ENCODE measurements around the gene FAM210B. TPM values are rescaled to one million over a fixed set of nuclear protein-coding genes. Genes with fewer than 3 reads are reported as not detected.
A peak's percentile ranks its signal among the peaks of the same experiment; 100 is the strongest.

FAM210B gene
- total and polyA plus RNA-seq, 9 of the 15 experiments (the other 6 are each of a cell fraction or from before 2014, with no cell fraction given) = 12.1 to 87.3 (median 47.6) TPM

- Histone ChIP-seq H3K27ac (ENCODE audit: extremely low read depth, low read depth, low read length) (peak overlapping the region; percentile 14; the same call in 1 of the 3 replicates), H3K4me1 (replicated peaks in 1 of 2; ENCODE audit: control insufficient read depth in 2 of 2, insufficient read depth in 2 of 2, low read length in 2 of 2) (peaks cover 0 to 17% of the 10 kb centered on the region in 2 experiments; a peak in 2 of 5 replicates), H3K36me3 (ENCODE audit: control insufficient read depth, insufficient read depth, low read length) (peaks cover 72% of the 10 kb centered on the region), H2AFZ (ENCODE audit: low read depth, low read length) (no peak overlapping the region), H3K9ac (ENCODE audit: insufficient read depth in 1 of 2, low read depth in 2 of 2, low read length in 2 of 2) (no peak overlapping the region), H3K4me3 (no peak overlapping the region), H3K4me2 (ENCODE audit: insufficient read depth, low read length) (0 out of 2 replicates have a peak overlapping the region, but pooled peaks have one; percentile 15), H3K9me3 (replicated peaks; ENCODE audit: control insufficient read depth, insufficient read depth, low read depth, low read length) (no peaks in the 10 kb centered on the region), H3K9me1 (ENCODE audit: control insufficient read depth, insufficient read depth, low read length) (peaks cover 3% of the 10 kb centered on the region), H3K79me2 (ENCODE audit: control insufficient read depth, insufficient read depth, low read length) (peaks cover 92% of the 10 kb centered on the region), H4K20me1 (replicated peaks; ENCODE audit: control insufficient read depth, insufficient read depth, low read length) (no peaks in the 10 kb centered on the region), H3K27me3 (ENCODE audit: control insufficient read depth in 2 of 2, insufficient read depth in 2 of 2, low read length in 2 of 2) (no peaks in the 10 kb centered on the region)
- POLR2A ChIA-PET = interaction anchor here (1.1 to 1.2 kb wide), 2 partner anchors 23 to 28 kb away, joined by 3 to 7 read pairs; partner anchors contain the start of gene CASS4
- no peak for TF ChIP-seq ZNF3 (CRISPR knock-in tag; IDR thresholded peaks at IDR 0.05)
- no peak for TF ChIP-seq ZFP91 (CRISPR knock-in tag; IDR thresholded peaks at IDR 0.05)
- no peak for TF ChIP-seq ZBTB33 (CRISPR knock-in tag; IDR thresholded peaks at IDR 0.05)
- peak; percentile 49; the same call in 1 of the 2 replicates for TF ChIP-seq C11orf30 (IDR thresholded peaks at IDR 0.05; ENCODE audit: low read depth)
- no peak for TF ChIP-seq TGIF2 (CRISPR knock-in tag; IDR thresholded peaks at IDR 0.05)
- no peak for TF ChIP-seq ZNF324 (CRISPR knock-in tag; IDR thresholded peaks at IDR 0.05)
- no peak for TF ChIP-seq ZNF212 (CRISPR knock-in tag; IDR thresholded peaks at IDR 0.05)
- no peak for TF ChIP-seq ILK (tag; IDR thresholded peaks at IDR 0.05; ENCODE audit: borderline replicate concordance, low read depth)
- TF ChIP-seq POLR2AphosphoS5 (IDR thresholded peaks at IDR 0.05; ENCODE audit: control insufficient read depth, insufficient read depth, low read depth, low read length) = 0 out of 2 replicates have a peak, but pooled peaks have one; percentile 4
- TF ChIP-seq SUPT5H (IDR thresholded peaks at IDR 0.05) = 0 out of 2 replicates have a peak, but pooled peaks have one; percentile 31
- peak; percentile 78 for TF ChIP-seq ZNF316 (IDR thresholded peaks at IDR 0.05)
- 75% methylated on average over 4 of the region's 4 CpGs for WGBS (ENCODE audit: insufficient coverage, low coverage, missing lambda C conversion rate)
- CTCF ChIA-PET (ENCODE audit: low intra/inter-chr PET ratio) = no interaction called here
- in situ Hi-C loops (cut with MboI) = no loop called here
- ATAC-seq = no peak
- intact Hi-C loops (cut with micrococcal nuclease) = no loop called here
- DNase-seq (ENCODE audit: extremely low read depth in 1 of 4, low spot score in 3 of 4) = no peak
- no peak for FAIRE-seq
- no TSS peak for BruUV-seq (replicated peaks)
Observed at GRCh38 chr20:56388882-56389281, 30.1 kb downstream of the FAM210B start.
